Endothelial cell of umbilical vein (primary cell): ENCODE data around the gene KCNB1. TPM values are rescaled to one million over a fixed set of nuclear protein-coding genes. Genes with fewer than 3 reads are reported as not detected.

Source experiments
- BruUV-seq: library from RNA; stranded (reverse); fragments of 400-500 nt; replicated peaks from 2 replicates; lab custom pipeline; 2021; lab: Mats Ljungman, UMichigan
- CTCF ChIA-PET: fragments of 300-600, 350-600 bp; sonication (Branson Sonifier 250); formaldehyde crosslinking; loops from one replicate; lab custom pipeline; 2021; ENCODE audit warnings: antibody characterized with exemption, inconsistent platforms; lab: Charles Lee
- POLR2A ChIA-PET: fragments of 300-600, 350-600 bp; sonication (Branson Sonifier 250); formaldehyde crosslinking; loops from one replicate; lab custom pipeline; 2021; ENCODE audit warnings: antibody characterized with exemption, inconsistent platforms; lab: Charles Lee
- DNase-seq: peaks from one replicate; pipeline ENCODE4 v3.0.0-alpha.2; 2011; ENCODE audit warnings: low read depth, low spot score
- FAIRE-seq: peaks from 2 replicates; lab custom pipeline; 2011; peaks lifted over from hg19 to GRCh38; lab: Jason Lieb, UNC
- H2AFZ ChIP-seq: 2 replicates; pipeline ENCODE4 v1.6.0; 2012; ENCODE audit warnings: low read depth, low read length, control low read depth, inconsistent platforms
- H3K27ac ChIP-seq: 2 replicates; pipeline ENCODE4 v1.5.1; 2011; ENCODE audit warnings: low read depth, mild to moderate bottlenecking, control low read depth, low read length, moderate library complexity; ENCODE audit not compliant: insufficient read depth
- H3K27me3 ChIP-seq, 2 experiments: 2 replicates each; pipeline versions ENCODE4 v1.6.0 to v1.6.1; 2011; ENCODE audit warnings: low read length in 2 of 2, mixed read lengths in 1 of 2; ENCODE audit not compliant: control insufficient read depth in 2 of 2, insufficient read depth in 2 of 2
- H3K36me3 ChIP-seq, 2 experiments: 2 replicates in 1 of 2; 3 replicates in 1 of 2; pipeline ENCODE4 v1.5.1; 2011; ENCODE audit warnings: low read length in 2 of 2, mild to moderate bottlenecking in 1 of 2, moderate library complexity in 1 of 2; ENCODE audit not compliant: control insufficient read depth in 2 of 2, insufficient read depth in 2 of 2; ENCODE audit errors: extremely low read depth in 1 of 2
- H3K4me1 ChIP-seq: 3 replicates; pipeline ENCODE4 v1.5.1; 2011; ENCODE audit warnings: mild to moderate bottlenecking, low read length; ENCODE audit not compliant: control insufficient read depth, insufficient read depth; ENCODE audit errors: extremely low read depth
- H3K4me2 ChIP-seq: 2 replicates; pipeline ENCODE4 v1.6.1; 2011; ENCODE audit warnings: low read length, control low read depth, mixed read lengths; ENCODE audit not compliant: insufficient read depth
- H3K4me3 ChIP-seq, 3 experiments: fragments of 200-600 bp in 1 of 3; sonication (generic), shearing (Covaris generic) in 1 of 3; replicated peaks in 1 of 3; 2 replicates each; pipeline ENCODE4 v1.5.1; 2011 to 2016; ENCODE audit warnings: control low read depth in 3 of 3, low read length in 3 of 3, mild to moderate bottlenecking in 2 of 3, inconsistent platforms in 1 of 3, low read depth in 1 of 3, moderate library complexity in 1 of 3; ENCODE audit not compliant: insufficient read depth in 1 of 3
- H3K79me2 ChIP-seq: 2 replicates; pipeline ENCODE4 v1.6.0; 2012; ENCODE audit warnings: low read length, inconsistent platforms; ENCODE audit not compliant: control insufficient read depth, insufficient read depth
- H3K9ac ChIP-seq: replicated peaks from 2 replicates; pipeline ENCODE3; 2011; ENCODE audit warnings: low read length, control low read depth; ENCODE audit not compliant: insufficient read depth; ENCODE audit errors: extremely low read depth
- H3K9me1 ChIP-seq: replicated peaks from 3 replicates; pipeline ENCODE4 v1.6.0; 2011; ENCODE audit warnings: mild to moderate bottlenecking, low read length; ENCODE audit not compliant: control insufficient read depth, insufficient read depth; ENCODE audit errors: extremely low read depth
- H3K9me3 ChIP-seq: replicated peaks from 2 replicates; pipeline ENCODE4 v1.5.1; 2012; ENCODE audit warnings: low read length, inconsistent platforms; ENCODE audit not compliant: control insufficient read depth, insufficient read depth
- H4K20me1 ChIP-seq: replicated peaks from 2 replicates; pipeline ENCODE3; 2011; ENCODE audit warnings: mild to moderate bottlenecking, low read length; ENCODE audit not compliant: control insufficient read depth, insufficient read depth; ENCODE audit errors: extremely low read depth
- EZH2 ChIP-seq: IDR thresholded peaks from 2 replicates; pipeline ENCODE4 v1.6.1; 2012; ENCODE audit warnings: borderline replicate concordance, low read depth, mild to moderate bottlenecking, moderate library complexity, low read length, inconsistent platforms; ENCODE audit not compliant: severe bottlenecking
- FOS ChIP-seq: IDR thresholded peaks from 2 replicates; pipeline ENCODE4 v1.6.1; 2011; ENCODE audit warnings: mild to moderate bottlenecking, low read length, moderate library complexity, borderline replicate concordance; ENCODE audit not compliant: insufficient read depth
- GATA2 ChIP-seq: IDR thresholded peaks from 2 replicates; pipeline ENCODE4 v1.7.0; 2011; ENCODE audit warnings: low read depth, mild to moderate bottlenecking, moderate library complexity, mixed read lengths, low read length; ENCODE audit not compliant: insufficient read length, insufficient read depth
- JUN ChIP-seq: IDR thresholded peaks from 2 replicates; pipeline ENCODE4 v1.6.1; 2011; ENCODE audit warnings: borderline replicate concordance, low read depth; ENCODE audit not compliant: insufficient read length, insufficient read depth
- MYC ChIP-seq: IDR thresholded peaks from one replicate; pipeline ENCODE4 v1.6.1; 2011; ENCODE audit warnings: mild to moderate bottlenecking, low read depth, low read length
- POLR2A ChIP-seq: IDR thresholded peaks from 2 replicates; pipeline ENCODE4 v1.6.1; 2012; ENCODE audit warnings: low read depth, mild to moderate bottlenecking, control low read depth, low read length
- POLR2AphosphoS5 ChIP-seq: IDR thresholded peaks from 2 replicates; pipeline ENCODE4 v1.6.1; 2012; ENCODE audit warnings: low read depth, mild to moderate bottlenecking, control low read depth, low read length, moderate library complexity; ENCODE audit not compliant: insufficient read depth
- dilution Hi-C: fragments of 300-500 bp; cut with MboI; formaldehyde crosslinking; loops from one replicate; pipeline ENCODE4 v1.15.0; 2019; ENCODE audit warnings: low sequenced_read_pairs; ENCODE audit not compliant: extremely low pct_ligation_motif_present
- intact Hi-C: fragments of 100-400 bp; cut with micrococcal nuclease; formaldehyde crosslinking; loops from one replicate; pipeline ENCODE4 v1.10.0; 2022
- polyA plus RNA-seq, 4 experiments: library from polyadenylated mRNA; depleted of rRNA in 3 of 4; stranded (reverse) in 3 of 4; unstranded in 1 of 4; fragments of >200 nt; gene quantifications; 2 replicates each; pipeline versions ENCODE4 v1.2.1 to v1.2.3, GENCODE V29; 2011 to 2012; ENCODE audit warnings: missing spikeins in 1 of 4
- total RNA-seq: library from RNA; stranded (reverse); gene quantifications from 2 replicates; pipeline ENCODE4 v1.2.3, GENCODE V29; 2021
- TF ChIP-seq, protein P1 (sequence below): IDR thresholded peaks from 2 replicates; pipeline ENCODE4 v1.6.1; 2011; ENCODE audit not compliant: insufficient read depth, insufficient read length
- TF ChIP-seq, protein P2 (sequence below), 2 donors: IDR thresholded peaks; 1 replicate in 1 of 2; 2 replicates in 1 of 2; pipeline ENCODE4 v1.5.1; 2011; ENCODE audit warnings: low read length in 2 of 2, mild to moderate bottlenecking in 2 of 2, moderate library complexity in 2 of 2, control low read depth in 1 of 2, inconsistent platforms in 1 of 2, low read depth in 1 of 2; ENCODE audit not compliant: insufficient read depth in 1 of 2; ENCODE audit errors: extremely low read depth in 1 of 2

The KCNB1 gene
- total and polyA plus RNA-seq, 2 donors (not counting 3 experiments of a cell fraction or from before 2014, with no cell fraction given) = not detected

DNA sequence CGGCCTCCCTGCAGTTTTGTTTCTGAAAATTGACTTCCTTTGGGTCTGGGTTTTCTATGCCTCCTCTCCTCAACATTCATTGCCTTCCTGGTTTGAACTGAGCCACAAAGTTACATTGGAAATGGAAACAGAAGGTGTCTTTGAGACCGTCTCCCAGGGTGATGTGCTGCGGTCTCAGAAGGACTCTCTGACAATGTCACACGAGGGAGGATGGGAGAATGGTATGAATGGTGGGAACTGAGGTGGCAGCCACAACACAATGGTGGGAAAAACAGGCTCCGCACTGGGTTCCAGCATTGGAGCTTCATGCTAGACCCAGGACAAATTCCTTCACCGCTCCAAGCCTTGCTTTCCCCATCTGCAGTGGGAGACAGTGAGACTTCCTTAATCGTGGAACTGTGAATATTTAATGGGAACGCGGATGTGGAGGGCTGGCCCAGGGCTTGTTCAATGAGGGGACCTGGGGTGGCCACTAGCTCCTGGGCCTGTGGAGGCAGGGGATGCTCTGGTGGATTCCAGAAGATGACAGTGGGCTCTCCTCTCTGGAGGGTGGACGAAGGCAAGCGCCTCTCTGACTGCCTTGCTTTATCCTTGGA is 73.9 kb downstream of the KCNB1 start:
- no peaks in the 10 kb centered on the region for H3K4me1 ChIP-seq
- BruUV-seq = no TSS peak
- dilution Hi-C loops = no loop called here
- ChIA-PET CTCF (interaction anchor here (1.6 kb wide), 1 partner anchor 76 kb away, joined by 3 read pairs; no protein-coding TSS in a partner anchor), POLR2A (no interaction called here)
- FAIRE-seq = no peak
- no peaks in the 10 kb centered on the region for H4K20me1 ChIP-seq
- no peaks in the 10 kb centered on the region for H3K79me2 ChIP-seq
- peaks cover 3 to 4% of the 10 kb centered on the region in 2 experiments for H3K27me3 ChIP-seq
- intact Hi-C loops = no loop called here
- no peaks in the 10 kb centered on the region for H3K9me1 ChIP-seq
- H3K9ac ChIP-seq = no peak overlapping the region
- no peak overlapping the region for H3K27ac ChIP-seq
- TF ChIP-seq GATA2 = no peak
- TF ChIP-seq, protein P1, sequence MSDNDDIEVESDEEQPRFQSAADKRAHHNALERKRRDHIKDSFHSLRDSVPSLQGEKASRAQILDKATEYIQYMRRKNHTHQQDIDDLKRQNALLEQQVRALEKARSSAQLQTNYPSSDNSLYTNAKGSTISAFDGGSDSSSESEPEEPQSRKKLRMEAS = no peak
- no peak for TF ChIP-seq MYC
- no peak for TF ChIP-seq POLR2AphosphoS5
- TF ChIP-seq JUN = no peak
- TF ChIP-seq, protein P2, sequence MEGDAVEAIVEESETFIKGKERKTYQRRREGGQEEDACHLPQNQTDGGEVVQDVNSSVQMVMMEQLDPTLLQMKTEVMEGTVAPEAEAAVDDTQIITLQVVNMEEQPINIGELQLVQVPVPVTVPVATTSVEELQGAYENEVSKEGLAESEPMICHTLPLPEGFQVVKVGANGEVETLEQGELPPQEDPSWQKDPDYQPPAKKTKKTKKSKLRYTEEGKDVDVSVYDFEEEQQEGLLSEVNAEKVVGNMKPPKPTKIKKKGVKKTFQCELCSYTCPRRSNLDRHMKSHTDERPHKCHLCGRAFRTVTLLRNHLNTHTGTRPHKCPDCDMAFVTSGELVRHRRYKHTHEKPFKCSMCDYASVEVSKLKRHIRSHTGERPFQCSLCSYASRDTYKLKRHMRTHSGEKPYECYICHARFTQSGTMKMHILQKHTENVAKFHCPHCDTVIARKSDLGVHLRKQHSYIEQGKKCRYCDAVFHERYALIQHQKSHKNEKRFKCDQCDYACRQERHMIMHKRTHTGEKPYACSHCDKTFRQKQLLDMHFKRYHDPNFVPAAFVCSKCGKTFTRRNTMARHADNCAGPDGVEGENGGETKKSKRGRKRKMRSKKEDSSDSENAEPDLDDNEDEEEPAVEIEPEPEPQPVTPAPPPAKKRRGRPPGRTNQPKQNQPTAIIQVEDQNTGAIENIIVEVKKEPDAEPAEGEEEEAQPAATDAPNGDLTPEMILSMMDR (IDR thresholded peaks at IDR 0.05; ENCODE audit: extremely low read depth in 1 of 2, insufficient read depth in 1 of 2, low read depth in 1 of 2, low read length in 2 of 2) = no peak
- TF ChIP-seq FOS = no peak
- TF ChIP-seq EZH2 = no peak
- no peak for TF ChIP-seq POLR2A
- no peak for DNase-seq
- no peaks in the 10 kb centered on the region for H3K9me3 ChIP-seq
- no peak overlapping the region for H3K4me3 ChIP-seq
- no peak overlapping the region for H3K4me2 ChIP-seq
- H3K36me3 ChIP-seq = no peaks in the 10 kb centered on the region
- H2AFZ ChIP-seq = no peak overlapping the region
